Stimulated activated CD4-positive, alpha-beta T cell treated with anti-CD3 and anti-CD28 coated beads, Interleukin-1b, Interleukin-23, amount 100 ng/mL, for 4 hours (primary cell): ENCODE data around the gene BRF1.

Source experiments
- DNase-seq, 2 donors: peaks; one replicate each; pipeline ENCODE4 v3.0.0-alpha.2; 2020; ENCODE audit warnings: low read depth in 2 of 2

The BRF1 gene

GRCh38 chr14:105209091-105209490, 91.7 kb downstream of the BRF1 start:
- no peak for DNase-seq

DNA sequence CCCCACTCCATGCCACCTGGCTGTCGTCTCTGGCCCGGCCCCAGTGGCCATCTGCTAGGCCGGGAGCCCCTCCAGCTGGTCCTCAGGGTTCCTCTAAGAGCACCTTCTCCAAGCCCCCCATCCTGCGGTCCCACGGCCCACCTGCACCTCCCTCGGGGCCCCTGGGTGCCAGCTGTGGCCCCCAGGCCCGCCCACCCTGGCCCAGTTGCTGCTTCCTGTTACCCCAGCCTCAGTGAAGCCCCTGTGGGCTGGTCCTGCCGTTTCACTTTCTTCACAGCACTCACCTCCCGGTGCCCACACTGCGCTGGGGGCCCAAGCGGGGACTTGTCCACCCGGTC, 92.1 kb downstream of the BRF1 start:
- no peak for DNase-seq

GRCh38 chr14:105207996-105208737, 92.6 kb downstream of the BRF1 start:
- DNase-seq = no peak

GRCh38 chr14:105207460-105207901, 93.3 kb downstream of the BRF1 start:
- no peak for DNase-seq

GRCh38 chr14:105206873-105207272, 93.9 kb downstream of the BRF1 start:
- DNase-seq = no peak

DNA sequence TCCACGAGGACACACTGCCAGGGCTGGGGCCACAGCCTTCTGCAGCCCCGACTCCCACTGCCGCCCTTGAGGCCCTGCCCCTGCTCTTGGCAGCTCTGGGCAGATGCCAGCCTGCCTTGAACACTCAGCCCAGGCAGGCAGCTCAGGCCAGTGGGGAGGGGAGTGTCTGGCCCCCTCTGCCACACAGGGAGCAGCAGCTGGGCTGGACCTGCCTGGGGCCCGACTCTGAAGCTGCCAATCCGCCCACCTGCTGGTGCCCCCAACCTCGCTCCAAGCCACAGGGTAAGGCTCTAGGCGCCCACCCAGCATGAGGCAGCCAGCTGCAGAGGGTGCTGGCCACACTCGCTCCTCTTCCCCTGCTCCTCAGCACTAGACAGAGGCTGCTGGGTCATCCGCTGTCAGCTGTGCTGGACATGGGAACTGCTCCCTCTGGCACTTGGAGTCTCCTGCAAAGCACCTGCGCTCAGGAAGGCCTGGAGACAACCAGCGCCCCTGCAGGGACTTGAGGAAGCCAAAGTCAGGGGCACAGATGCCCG, 95.1 kb downstream of the BRF1 start:
- no peak for DNase-seq

GRCh38 chr14:105204931-105205672, 95.7 kb downstream of the BRF1 start:
- no peak for DNase-seq

DNA sequence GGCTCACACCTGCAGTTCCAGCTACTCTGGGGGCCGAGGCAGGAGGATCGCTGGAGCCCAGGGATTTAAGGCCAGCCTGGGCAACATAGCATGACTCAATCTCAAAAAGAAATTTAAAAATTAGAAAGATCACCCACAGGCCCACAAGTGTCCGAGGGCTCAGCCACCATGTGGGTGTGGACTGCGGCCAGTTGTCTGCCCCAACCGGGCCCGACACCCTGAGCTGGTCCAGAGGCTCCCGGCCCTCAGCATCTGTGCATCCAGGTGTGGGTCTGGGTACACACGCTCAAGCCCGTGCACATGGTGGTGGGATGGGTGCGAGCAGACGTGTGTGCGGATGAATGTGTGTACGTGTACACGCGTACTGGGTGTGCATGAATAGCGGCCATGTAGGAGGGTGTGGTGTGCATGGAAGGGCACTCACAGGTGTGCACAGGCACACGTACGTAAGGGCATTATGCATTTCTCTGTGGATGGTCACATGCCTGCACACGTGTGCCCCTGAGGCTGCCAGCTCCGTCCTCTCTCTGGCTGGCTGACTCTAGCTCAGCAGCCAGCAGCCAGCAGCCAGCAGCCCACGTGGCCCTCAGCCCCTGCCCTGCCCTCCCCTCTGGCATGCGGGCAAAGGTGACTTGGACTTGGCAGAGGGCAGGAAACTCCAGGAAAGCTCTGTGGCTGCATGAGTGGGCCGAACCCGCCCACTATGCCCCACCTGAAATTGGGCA, 96.4 kb downstream of the BRF1 start:
- no peak for DNase-seq

- DNase-seq = no peak
Observed at GRCh38 chr14:105203701-105204100, 97.1 kb downstream of the BRF1 start.

- DNase-seq = peak; percentile 48 to 60
Observed at GRCh38 chr14:105203057-105203531, 97.7 kb downstream of the BRF1 start.

DNA sequence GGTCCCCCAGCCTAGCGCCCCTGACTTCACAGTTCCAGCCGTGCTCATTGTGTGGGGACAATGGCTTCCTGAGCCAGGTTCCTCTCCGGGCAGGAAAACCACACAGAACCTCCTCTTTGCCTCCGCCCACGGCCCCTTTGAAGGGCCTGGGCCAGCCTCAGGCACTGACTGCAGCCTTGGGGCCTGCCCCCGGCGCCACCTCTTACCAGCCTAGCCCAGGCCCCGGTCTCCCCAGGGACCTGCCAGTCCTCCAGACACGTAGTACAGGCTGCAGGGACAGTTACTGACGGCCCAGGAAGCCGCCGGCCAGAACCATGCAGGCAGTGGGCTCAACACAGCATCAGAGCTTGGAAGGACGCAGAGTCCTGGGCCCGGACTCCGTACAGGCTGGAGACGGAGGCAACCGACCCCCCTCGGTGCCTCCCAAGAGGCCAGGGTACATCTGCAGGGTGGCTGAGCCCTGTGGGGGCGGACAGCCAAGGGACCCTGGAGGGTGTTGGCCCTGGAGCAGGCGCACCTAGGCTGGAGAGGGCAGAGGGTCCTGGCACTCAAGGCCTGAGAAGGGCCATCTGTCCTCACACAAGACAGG, 98.8 kb downstream of the BRF1 start:
- DNase-seq = no peak

DNA sequence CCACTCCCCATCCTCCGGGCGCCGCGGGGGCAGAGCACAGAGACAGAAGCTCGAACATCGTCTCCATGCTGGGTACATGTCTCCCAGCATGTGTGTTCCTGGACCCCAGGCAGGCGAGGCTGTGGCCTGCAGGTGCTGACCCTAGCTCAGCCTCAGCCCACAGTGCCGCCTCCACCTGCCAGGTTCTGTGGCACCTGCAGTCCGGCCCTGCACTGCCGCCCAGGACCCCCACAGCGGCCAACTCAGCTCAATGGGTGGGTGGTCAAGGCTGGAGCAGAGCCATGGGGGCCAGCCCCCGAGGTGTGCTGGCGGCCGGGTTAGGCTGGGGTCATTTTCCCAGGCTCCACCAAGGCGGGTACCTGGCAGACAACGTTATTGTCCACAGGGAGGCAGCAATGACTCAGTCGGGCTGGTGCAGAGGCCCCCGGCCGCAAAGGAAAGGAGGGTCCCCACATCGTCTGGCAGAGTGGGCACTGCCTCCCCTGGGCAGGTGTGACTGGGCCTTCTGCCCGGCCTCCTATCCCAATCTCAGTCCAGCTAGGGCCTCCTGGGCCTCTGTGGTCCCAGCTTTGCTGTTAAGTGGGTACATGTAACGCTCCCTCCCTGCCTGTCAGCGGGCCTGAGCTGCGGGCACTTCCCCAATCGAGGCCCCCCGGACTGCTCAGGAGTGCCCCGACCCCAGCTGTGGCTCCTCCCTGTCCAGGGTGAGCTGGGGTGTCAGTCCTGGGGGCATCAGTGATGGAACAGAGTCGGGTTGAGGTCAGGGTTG, 99.5 kb downstream of the BRF1 start:
- no peak for DNase-seq

DNA sequence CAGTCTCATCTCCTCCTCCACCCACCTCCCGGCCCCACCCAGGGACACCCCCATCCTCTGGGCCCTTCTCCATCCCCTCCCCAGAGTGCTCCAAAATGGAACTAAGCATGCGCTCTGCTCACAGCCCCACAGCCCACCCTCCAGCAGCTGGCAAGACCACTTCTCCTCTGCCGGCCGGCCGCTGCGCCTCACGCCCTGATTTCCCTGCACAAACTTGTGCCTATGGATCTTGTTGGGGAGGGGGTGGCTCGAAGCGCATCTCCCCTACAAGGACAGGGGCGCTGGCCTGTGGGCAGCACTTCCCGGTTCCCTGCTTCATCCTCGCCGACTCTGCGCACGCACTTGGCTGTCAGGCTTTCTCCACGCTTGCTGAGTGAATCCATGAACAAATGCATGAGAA, 100.2 kb downstream of the BRF1 start:
- DNase-seq = no peak

DNA sequence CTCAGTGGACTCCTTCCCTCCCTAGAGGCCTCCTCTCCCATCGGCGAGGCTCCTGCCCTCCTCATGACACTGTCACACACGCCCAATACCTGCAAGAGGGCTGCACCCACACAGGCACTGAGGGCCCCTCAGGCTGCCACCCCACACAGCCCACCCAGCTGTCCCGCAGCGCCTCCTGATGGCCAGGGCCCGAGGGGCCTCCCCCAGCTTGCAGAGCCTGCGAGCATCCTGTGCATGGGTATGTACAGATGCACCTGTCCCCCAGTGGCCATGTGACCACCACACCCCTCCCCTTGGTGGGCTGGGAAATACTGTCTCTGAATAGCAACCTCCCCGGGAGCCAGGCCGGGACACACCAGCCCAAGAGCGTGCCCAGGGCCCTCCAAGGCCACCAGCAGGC, 100.7 kb downstream of the BRF1 start:
- no peak for DNase-seq

GRCh38 chr14:105199093-105199492, 101.7 kb downstream of the BRF1 start:
- DNase-seq = no peak

GRCh38 chr14:105198588-105198987, 102.2 kb downstream of the BRF1 start:
- no peak for DNase-seq

DNA sequence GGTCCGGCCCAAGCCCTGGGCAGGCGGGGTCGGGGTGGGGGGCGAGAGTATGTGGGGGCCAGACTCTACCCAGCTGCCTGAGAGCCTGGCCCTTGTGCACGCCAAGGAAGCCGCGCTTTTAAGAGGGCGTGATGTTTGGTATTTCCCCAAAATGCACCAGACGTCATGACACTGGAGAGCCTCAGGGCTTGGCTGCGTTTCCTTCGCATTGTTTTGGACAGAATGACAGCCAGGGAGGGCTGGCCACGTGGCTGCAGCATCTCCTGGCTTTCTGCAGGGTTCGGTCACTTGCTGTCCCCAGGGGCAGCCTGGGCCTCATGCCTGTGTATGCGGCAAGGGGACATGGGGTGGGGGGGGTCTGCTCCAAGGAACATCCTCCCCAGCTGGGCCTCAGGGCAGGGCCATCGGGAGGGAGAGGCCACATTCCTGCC, 103.6 kb downstream of the BRF1 start:
- no peak for DNase-seq

DNA sequence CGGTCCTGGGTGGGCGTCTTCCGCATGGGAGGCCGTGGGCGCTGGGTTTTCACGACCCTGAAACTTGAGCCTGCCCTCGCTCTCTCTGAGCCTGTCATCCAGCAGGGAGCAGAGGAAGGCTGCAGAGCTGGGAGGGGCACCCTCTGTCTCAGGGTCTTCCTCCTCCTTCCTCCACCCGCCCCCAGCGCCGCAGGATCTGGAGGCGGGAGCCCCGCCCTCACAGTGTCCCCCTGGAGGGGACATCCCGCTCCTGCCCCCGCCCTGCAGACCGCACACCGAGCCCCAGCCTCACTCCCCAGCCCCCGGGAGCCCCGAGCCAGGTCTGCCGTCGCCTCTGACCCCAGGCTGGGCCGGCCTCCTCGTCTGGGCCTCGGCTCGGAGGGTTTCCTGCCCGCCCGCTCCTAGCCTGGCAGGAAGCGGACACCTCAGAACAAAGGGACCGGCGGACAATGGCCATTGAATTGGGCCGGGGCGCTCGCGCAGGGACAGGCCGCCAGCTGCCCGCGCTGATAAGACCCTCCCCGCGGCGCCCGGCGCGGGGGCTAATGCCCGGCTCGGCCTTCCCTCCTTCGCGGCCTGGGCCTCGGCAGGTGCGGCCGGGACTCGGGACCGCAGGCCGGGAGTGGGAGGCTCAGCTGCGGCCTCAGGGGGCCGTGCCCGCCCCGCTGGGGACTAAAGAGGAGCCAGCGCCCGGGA, 104.4 kb downstream of the BRF1 start:
- no peak for DNase-seq

DNA sequence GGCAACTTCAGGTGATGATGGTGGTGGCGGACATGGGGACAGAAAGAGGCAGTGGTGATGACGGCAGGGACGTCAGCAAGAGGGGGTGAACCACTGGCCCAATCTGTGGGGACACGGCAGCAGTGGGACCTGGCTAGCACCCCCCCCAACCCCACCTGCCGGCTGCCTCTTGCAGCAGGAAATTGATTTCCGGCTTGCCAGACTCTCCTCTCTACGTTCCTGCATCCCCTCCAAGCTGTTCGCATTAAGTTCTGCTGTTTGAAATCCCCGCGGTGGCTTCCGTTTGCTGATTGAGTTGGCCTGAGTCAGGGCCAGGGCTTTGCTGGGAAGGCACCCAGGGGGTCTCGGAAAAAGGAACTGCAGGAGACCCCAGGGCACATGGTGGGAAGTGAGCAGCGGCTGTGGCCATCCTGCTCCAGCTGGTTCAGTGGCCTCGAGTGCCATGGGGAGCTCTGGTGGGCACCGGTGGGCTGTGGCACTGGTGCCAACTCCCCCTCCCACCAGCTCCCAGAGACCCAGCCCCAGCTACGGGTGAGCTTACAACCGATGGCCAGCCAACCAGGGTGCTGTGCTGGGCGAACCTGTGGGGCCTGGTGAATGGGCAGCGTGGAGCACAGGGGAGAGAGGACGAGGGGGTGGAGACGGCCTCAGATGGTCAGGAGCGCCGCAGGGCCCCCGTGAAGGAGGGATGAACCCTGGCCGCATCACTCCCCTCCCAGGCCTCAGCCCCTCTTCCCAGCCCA, 105.1 kb downstream of the BRF1 start:
- no peak for DNase-seq

DNA sequence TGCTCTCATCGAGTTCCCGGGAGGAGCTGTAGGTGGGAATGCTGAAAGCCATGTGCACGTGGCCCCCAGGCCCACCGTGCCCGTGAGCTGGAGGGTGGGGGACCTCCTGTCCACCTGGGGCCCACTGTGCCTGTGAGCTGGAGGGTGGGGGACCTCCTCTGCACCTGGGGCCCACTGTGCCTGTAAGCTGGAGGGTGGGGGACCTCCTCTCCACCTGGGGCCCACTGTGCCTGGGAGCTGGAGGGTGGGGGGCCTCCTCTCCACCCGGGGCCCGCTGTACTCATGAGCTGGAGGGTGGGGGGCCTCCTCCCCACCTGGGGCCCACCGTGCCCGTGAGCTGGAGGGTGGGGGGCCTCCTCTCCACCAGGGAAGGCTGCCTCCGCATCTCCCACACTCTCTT, 105.8 kb downstream of the BRF1 start:
- DNase-seq = no peak
